NCI-H2227 (cell line): ENCODE measurements around the gene EMID1.

Experiments used
- DNase-seq: peaks from one replicate; lab custom pipeline; 2025; ENCODE audit not compliant: unreplicated experiment; lab: John Stamatoyannopoulos, UW

Gene EMID1

GRCh38 chr22:29194184-29194583, 11.5 kb upstream of the EMID1 start:
- no peak for DNase-seq

GRCh38 chr22:29195118-29195963, 10.4 kb upstream of the EMID1 start:
- no peak for DNase-seq

- no peak for DNase-seq
Observed at GRCh38 chr22:29195964-29196666, 9.6 kb upstream of the EMID1 start.

GRCh38 chr22:29197096-29197495, 8.6 kb upstream of the EMID1 start:
- DNase-seq, result no peak

- DNase-seq, result no peak
Observed at GRCh38 chr22:29198240-29198639, 7.5 kb upstream of the EMID1 start.

GRCh38 chr22:29199702-29200400, 5.8 kb upstream of the EMID1 start:
- no peak for DNase-seq

GRCh38 chr22:29200901-29201300, 4.8 kb upstream of the EMID1 start:
- no peak for DNase-seq

- DNase-seq, result no peak
Observed at GRCh38 chr22:29201782-29202181, 3.9 kb upstream of the EMID1 start.

- DNase-seq, result no peak
Observed at GRCh38 chr22:29202212-29203192, 3.2 kb upstream of the EMID1 start.

- no peak for DNase-seq
Observed at GRCh38 chr22:29203488-29204454, 1.9 kb upstream of the EMID1 start.

- DNase-seq, result no peak
Observed at GRCh38 chr22:29204455-29205183, 1.1 kb upstream of the EMID1 start.

- no peak for DNase-seq
Observed at GRCh38 chr22:29205252-29205593, 473 bp upstream of the EMID1 start.

GRCh38 chr22:29206372-29207242, 911 bp downstream of the EMID1 start:
- no peak for DNase-seq

GRCh38 chr22:29207243-29207550, 1.5 kb downstream of the EMID1 start:
- no peak for DNase-seq

- DNase-seq, result no peak
Observed at GRCh38 chr22:29207562-29208501, 2.1 kb downstream of the EMID1 start.

- DNase-seq, result no peak
Observed at GRCh38 chr22:29208502-29208862, 2.8 kb downstream of the EMID1 start.
